Measurements from ENCODE around the gene PALLD.

GRCh38 chr4:168634276-168634802 lies 137.5 kb downstream of the PALLD start:
- TF ChIP-seq CTCF (IDR thresholded peaks at IDR 0.05; ENCODE audit: low read depth, low read length) (no peak), POLR2A (IDR thresholded peaks at IDR 0.05; ENCODE audit: extremely low read depth, insufficient read length) (no peak)
